B cell (primary cell): ENCODE measurements around the gene ALG8. TPM values are rescaled to one million over a fixed set of nuclear protein-coding genes. Genes with fewer than 3 reads are reported as not detected.

Source experiments
- ATAC-seq: fragments of 200-7000 bp; cut with Tn5 transposase; one replicate; pipeline ENCODE4 v1.10.0; 2021; ENCODE audit warnings: low read depth, mild to moderate bottlenecking, moderate number of reproducible peaks, moderate library complexity
- CTCF ChIA-PET: fragments of 350-600 bp; sonication (Branson Sonifier 250); formaldehyde crosslinking; loops from one replicate; lab custom pipeline; 2021; ENCODE audit warnings: antibody characterized with exemption, inconsistent platforms; lab: Charles Lee
- POLR2A ChIA-PET: fragments of 350-600 bp; sonication (Branson Sonifier 250); formaldehyde crosslinking; loops from one replicate; lab custom pipeline; 2021; ENCODE audit warnings: antibody characterized with exemption; lab: Charles Lee
- DNase-seq: peaks from one replicate; pipeline ENCODE4 v3.0.0; 2013
- H2AFZ ChIP-seq: 2 replicates; pipeline ENCODE4 v1.6.1; 2012; ENCODE audit warnings: mild to moderate bottlenecking, low read depth, low read length; ENCODE audit not compliant: insufficient read depth, poor library complexity, severe bottlenecking
- H3K27ac ChIP-seq, 2 donors: 1 replicate in 1 of 2; 2 replicates in 1 of 2; pipeline ENCODE4 v1.5.1; 2012 to 2013; ENCODE audit warnings: low read length in 2 of 2, mild to moderate bottlenecking in 2 of 2, moderate library complexity in 1 of 2
- H3K27me3 ChIP-seq, 4 experiments: fragments of 200-600 bp in 1 of 4; sonication (generic) in 1 of 4; replicated peaks in 1 of 4; 1 replicate in 2 of 4; 2 replicates in 2 of 4; pipeline versions ENCODE4 v1.6.1 to v1.7.0; 2013 to 2016; ENCODE audit warnings: low read length in 3 of 4, mild to moderate bottlenecking in 2 of 4, mixed read lengths in 1 of 4, moderate library complexity in 1 of 4; ENCODE audit not compliant: insufficient read depth in 4 of 4, control insufficient read depth in 3 of 4; ENCODE audit errors: control extremely low read depth in 1 of 4
- H3K36me3 ChIP-seq, 2 experiments: replicated peaks in 1 of 2; 1 replicate in 1 of 2; 2 replicates in 1 of 2; pipeline versions ENCODE4 v1.6.1 to v1.7.1; 2013; ENCODE audit warnings: low read length in 1 of 2; ENCODE audit not compliant: insufficient read depth in 2 of 2, control insufficient read depth in 1 of 2; ENCODE audit errors: control extremely low read depth in 1 of 2, extremely low read depth in 1 of 2
- H3K4me1 ChIP-seq, 2 donors: fragments of 200-600 bp in 1 of 2; sonication (generic) in 1 of 2; 1 replicate in 1 of 2; 2 replicates in 1 of 2; pipeline versions ENCODE4 v1.5.1 to v1.6.1; 2013 to 2017; ENCODE audit warnings: low read length in 2 of 2; ENCODE audit not compliant: control insufficient read depth in 2 of 2, insufficient read depth in 2 of 2
- H3K4me2 ChIP-seq: replicated peaks from 2 replicates; pipeline ENCODE3; 2012; ENCODE audit warnings: mild to moderate bottlenecking, low read depth, low read length; ENCODE audit not compliant: poor library complexity, severe bottlenecking
- H3K4me3 ChIP-seq, 5 experiments: fragments of 200-600 bp in 1 of 5; sonication (generic) in 1 of 5; 1 replicate in 3 of 5; 2 replicates in 2 of 5; pipeline versions ENCODE4 v1.5.1 to v1.7.0; 2011 to 2016; ENCODE audit warnings: low read length in 4 of 5, mild to moderate bottlenecking in 4 of 5, low read depth in 2 of 5, control low read depth in 1 of 5, moderate library complexity in 1 of 5; ENCODE audit not compliant: insufficient read depth in 1 of 5; ENCODE audit errors: control extremely low read depth in 1 of 5, extremely low read depth in 1 of 5
- H3K79me2 ChIP-seq: fragments of 200-600 bp; sonication (generic); one replicate; pipeline ENCODE4 v1.6.0; 2016; ENCODE audit warnings: low read length; ENCODE audit not compliant: control insufficient read depth, insufficient read depth
- H3K9ac ChIP-seq: fragments of 200-600 bp; sonication (generic); 2 replicates; pipeline ENCODE4 v1.6.1; 2017; ENCODE audit warnings: mild to moderate bottlenecking, low read length, moderate library complexity
- H3K9me3 ChIP-seq, 3 donors: one replicate each; pipeline versions ENCODE4 v1.6.1 to v1.7.1; 2013; ENCODE audit warnings: low read length in 2 of 3; ENCODE audit not compliant: control insufficient read depth in 2 of 3, insufficient read depth in 1 of 3; ENCODE audit errors: control extremely low read depth in 1 of 3
- H4K20me1 ChIP-seq: 2 replicates; pipeline ENCODE4 v1.6.0; 2012; ENCODE audit warnings: mild to moderate bottlenecking, low read length; ENCODE audit not compliant: insufficient read depth, control insufficient read depth, poor library complexity, severe bottlenecking
- H3K27ac Mint-ChIP-seq: one replicate; pipeline ENCODE4 v1.8.0; 2021; ENCODE audit warnings: mixed read lengths
- H3K27me3 Mint-ChIP-seq: one replicate; pipeline ENCODE4 v1.8.0; 2021; ENCODE audit warnings: mixed read lengths
- H3K4me1 Mint-ChIP-seq: one replicate; pipeline ENCODE4 v1.8.0; 2021; ENCODE audit warnings: mixed read lengths
- H3K4me3 Mint-ChIP-seq: one replicate; pipeline ENCODE4 v1.8.0; 2021; ENCODE audit warnings: mixed read lengths
- H3K9me3 Mint-ChIP-seq: one replicate; pipeline ENCODE4 v1.8.0; 2022; ENCODE audit warnings: mixed read lengths; ENCODE audit not compliant: insufficient read depth
- CTCF ChIP-seq: fragments of 200-600 bp; IDR thresholded peaks from one replicate; pipeline ENCODE4 v1.8.0; 2022; ENCODE audit warnings: antibody characterized with exemption, mild to moderate bottlenecking
- EZH2 ChIP-seq: IDR thresholded peaks from 2 replicates; pipeline ENCODE4 v1.6.1; 2012; ENCODE audit warnings: borderline replicate concordance, low read depth, mild to moderate bottlenecking, moderate library complexity, low read length; ENCODE audit not compliant: insufficient read depth, poor library complexity, severe bottlenecking
- WGBS: methylation state at CpG from one replicate; pipeline ENCODE4 v1.1.5; 2013; ENCODE audit warnings: missing lambda C conversion rate; ENCODE audit not compliant: insufficient coverage; 5-methylcytosine and 5-hydroxymethylcytosine counted together
- intact Hi-C: fragments of 100-400 bp; cut with micrococcal nuclease; formaldehyde crosslinking; loops from one replicate; pipeline ENCODE4 v1.10.0; 2022
- polyA plus RNA-seq: library from polyadenylated mRNA; depleted of rRNA; stranded (reverse); fragments of >200 nt; gene quantifications from 2 replicates; pipeline ENCODE4 v1.2.3, GENCODE V29; 2012
- total RNA-seq, 2 donors: library from RNA; stranded (reverse); fragments of 120-200 nt in 1 of 2; gene quantifications; 1 replicate in 1 of 2; 2 replicates in 1 of 2; pipeline versions ENCODE4 v1.2.3 to v1.2.4, GENCODE V29; 2013 to 2022

Gene ALG8
- total and polyA plus RNA-seq, 2 donors (not counting 1 experiment from before 2014, with no cell fraction given), result 16.7 to 28.5 TPM

GRCh38 chr11:78081583-78081982 is 57.8 kb downstream of the ALG8 start:
- Mint-ChIP-seq H3K4me3 (peak overlapping the region; percentile 64), H3K27me3 (no peaks in the 10 kb centered on the region), H3K27ac (peak overlapping the region; percentile 59), H3K9me3 (no peaks in the 10 kb centered on the region), H3K4me1 (peaks cover 37% of the 10 kb centered on the region)
- no peaks in the 10 kb centered on the region for H3K27me3 ChIP-seq
- POLR2A ChIA-PET, result no interaction called here
- H3K9me3 ChIP-seq, result no peaks in the 10 kb centered on the region
- ATAC-seq, result no peak
- peaks cover 30% of the 10 kb centered on the region for H3K79me2 ChIP-seq
- DNase-seq, result no peak
- peaks cover 16 to 32% of the 10 kb centered on the region in 2 donors for H3K4me1 ChIP-seq
- H3K36me3 ChIP-seq, result peaks cover 0 to 2% of the 10 kb centered on the region in 2 experiments
- H4K20me1 ChIP-seq, result peaks cover 15% of the 10 kb centered on the region
- no peak for TF ChIP-seq EZH2
- no peak for TF ChIP-seq CTCF
- intact Hi-C loops, result no loop called here
- peak overlapping the region; percentile 96 for H2AFZ ChIP-seq
- WGBS, result 94% methylated on average over 6 of the region's 6 CpGs
- H3K27ac ChIP-seq, result no peak overlapping the region
- H3K9ac ChIP-seq, result no peak overlapping the region
- H3K4me3 ChIP-seq, result no peak overlapping the region
- H3K4me2 ChIP-seq, result no peak overlapping the region
- CTCF ChIA-PET, result no interaction called here

- H3K27me3 Mint-ChIP-seq, result no peaks in the 10 kb centered on the region
- TF ChIP-seq CTCF (no peak), EZH2 (no peak)
- CTCF ChIA-PET, result interaction anchor here (1.0 kb wide), 1 partner anchor 483 kb away, joined by 6 read pairs; no protein-coding TSS in a partner anchor
- H3K27ac ChIP-seq, result no peak overlapping the region
- H3K4me3 ChIP-seq, result no peak overlapping the region
- H3K4me3 Mint-ChIP-seq, result peak overlapping the region; percentile 64
- WGBS, result 81% methylated on average over 11 of the region's 11 CpGs
- H3K9me3 ChIP-seq, result no peaks in the 10 kb centered on the region
- peaks cover 36% of the 10 kb centered on the region for H3K79me2 ChIP-seq
- no peaks in the 10 kb centered on the region for H3K27me3 ChIP-seq
- ATAC-seq, result no peak
- H3K9ac ChIP-seq, result no peak overlapping the region
- no peak overlapping the region for H3K4me2 ChIP-seq
- H3K9me3 Mint-ChIP-seq, result no peaks in the 10 kb centered on the region
- intact Hi-C loops, result no loop called here
- no peak for DNase-seq
- peaks cover 39% of the 10 kb centered on the region for H3K4me1 Mint-ChIP-seq
- H4K20me1 ChIP-seq, result peaks cover 21% of the 10 kb centered on the region
- H2AFZ ChIP-seq, result peak overlapping the region; percentile 96
- H3K27ac Mint-ChIP-seq, result peak overlapping the region; percentile 59
- POLR2A ChIA-PET, result no interaction called here
- peaks cover 18 to 35% of the 10 kb centered on the region in 2 donors for H3K4me1 ChIP-seq
- peaks cover 0 to 6% of the 10 kb centered on the region in 2 experiments for H3K36me3 ChIP-seq
Measured at GRCh38 chr11:78080818-78081495, 58.5 kb downstream of the ALG8 start.
